Ammon's horn (tissue), 1 donor: ENCODE measurements around the gene DIMT1.
A peak's percentile ranks its signal among the peaks of the same experiment; 100 is the strongest.

Experiments
- DNase-seq: peaks from one replicate; pipeline ENCODE4 v3.0.0-alpha.2; 2016; ENCODE audit warnings: low spot score

Gene DIMT1

DNA sequence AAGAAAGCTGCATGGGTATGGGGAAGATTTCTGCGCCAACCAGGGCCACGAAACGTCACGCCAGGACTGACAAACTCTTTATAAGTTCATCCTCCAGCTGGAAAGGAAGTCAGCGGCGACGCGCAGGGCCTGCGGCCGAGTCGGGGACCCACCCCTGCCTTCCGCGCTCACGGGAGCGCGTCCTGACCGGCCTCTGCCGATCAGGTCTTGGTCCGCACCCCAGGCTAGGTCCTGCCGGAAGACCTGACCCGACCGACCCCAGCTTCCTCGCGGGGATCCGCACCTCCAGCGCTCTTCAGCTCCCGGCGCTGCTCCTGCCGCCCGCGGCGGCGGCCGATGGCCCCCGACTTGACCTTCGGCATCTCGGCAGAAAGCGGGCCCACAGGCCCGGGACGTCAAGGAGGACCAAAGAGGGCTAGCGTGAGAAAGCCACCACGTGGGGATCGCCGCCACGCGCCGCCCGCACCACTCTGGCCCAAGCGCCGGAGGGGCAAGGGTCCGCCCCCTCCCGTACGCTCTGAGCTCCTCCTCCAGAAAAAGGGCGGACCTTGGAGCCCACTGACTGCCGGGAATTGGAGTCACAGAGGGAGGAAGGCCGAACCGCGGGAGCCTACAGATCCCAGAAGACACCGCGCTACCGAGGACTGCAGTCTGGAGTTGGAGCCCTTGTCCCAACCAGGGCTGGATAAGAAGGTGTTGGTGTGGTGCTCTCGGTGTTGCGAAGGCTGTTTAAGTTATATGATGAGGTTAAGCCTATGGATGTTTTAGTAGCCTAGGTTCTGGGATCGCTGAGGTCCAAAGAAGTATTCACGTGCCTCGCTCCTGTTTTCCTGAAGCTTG lies at the start of gene DIMT1:
TSS of gene DIMT1 (minus strand) at position 495 of the 840 bp plus-strand sequence. CDS start at position 362, 133 bp downstream.
- DNase-seq, result peak; percentile 99

DNA sequence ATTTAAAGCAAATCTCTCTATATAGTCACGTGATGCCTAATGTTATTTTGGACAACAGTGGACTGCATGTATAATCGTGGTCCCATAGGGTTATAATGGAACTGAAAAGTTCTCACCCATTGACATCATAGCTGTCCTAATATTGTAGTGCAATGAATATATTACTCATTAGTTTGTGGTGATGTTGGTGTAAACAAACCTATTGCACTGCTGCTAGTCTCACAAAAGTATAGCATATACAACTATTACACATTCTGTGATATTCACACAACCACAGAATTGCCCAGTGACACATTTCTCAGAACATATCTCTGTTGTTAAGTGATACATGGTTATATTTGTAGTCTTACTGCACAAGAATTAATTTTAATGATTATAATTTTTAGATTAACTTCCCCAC lies 46.6 kb upstream of the DIMT1 start:
- no peak for DNase-seq

DNA sequence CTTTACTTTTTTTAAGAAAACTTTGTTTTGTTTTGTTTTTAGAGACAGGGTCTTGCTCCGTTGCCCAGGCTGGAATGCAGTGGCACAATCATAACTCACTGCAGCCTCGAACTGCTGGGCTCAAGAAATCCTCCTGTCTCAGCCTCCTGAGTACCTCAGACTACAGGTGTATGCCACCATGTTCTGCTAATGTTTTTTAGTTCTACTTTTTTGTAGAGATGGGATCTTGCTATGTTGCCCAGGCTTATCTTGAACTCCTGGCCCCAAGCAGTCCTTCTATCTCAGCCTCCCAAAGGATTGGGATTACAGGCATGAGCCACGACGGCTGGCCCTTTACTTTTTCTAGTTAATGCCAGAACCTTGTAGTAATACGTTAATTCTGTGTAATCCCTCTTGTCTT lies 44.8 kb upstream of the DIMT1 start:
- DNase-seq, result no peak

DNA sequence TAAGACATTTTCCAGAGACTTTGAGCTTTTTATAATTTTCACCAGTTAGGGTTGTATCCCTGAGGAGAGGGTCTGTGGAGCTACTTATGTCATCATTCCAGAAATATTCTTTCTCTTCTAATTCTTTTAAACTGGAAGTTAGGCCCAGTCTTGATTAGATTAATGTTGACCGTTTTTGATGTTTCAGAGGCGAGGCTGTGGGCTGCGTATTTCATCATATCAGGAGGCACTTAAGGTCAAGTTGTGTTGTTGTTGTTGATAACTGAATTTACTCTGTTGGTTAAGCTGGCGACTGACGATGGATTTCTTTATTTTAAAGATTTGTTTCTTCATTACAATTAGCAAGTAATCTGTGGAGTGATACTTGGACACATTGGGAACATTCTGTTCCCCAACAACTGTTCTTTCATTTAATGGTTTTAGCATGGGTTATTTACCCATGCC lies 28.9 kb upstream of the DIMT1 start:
- no peak for DNase-seq

DNA sequence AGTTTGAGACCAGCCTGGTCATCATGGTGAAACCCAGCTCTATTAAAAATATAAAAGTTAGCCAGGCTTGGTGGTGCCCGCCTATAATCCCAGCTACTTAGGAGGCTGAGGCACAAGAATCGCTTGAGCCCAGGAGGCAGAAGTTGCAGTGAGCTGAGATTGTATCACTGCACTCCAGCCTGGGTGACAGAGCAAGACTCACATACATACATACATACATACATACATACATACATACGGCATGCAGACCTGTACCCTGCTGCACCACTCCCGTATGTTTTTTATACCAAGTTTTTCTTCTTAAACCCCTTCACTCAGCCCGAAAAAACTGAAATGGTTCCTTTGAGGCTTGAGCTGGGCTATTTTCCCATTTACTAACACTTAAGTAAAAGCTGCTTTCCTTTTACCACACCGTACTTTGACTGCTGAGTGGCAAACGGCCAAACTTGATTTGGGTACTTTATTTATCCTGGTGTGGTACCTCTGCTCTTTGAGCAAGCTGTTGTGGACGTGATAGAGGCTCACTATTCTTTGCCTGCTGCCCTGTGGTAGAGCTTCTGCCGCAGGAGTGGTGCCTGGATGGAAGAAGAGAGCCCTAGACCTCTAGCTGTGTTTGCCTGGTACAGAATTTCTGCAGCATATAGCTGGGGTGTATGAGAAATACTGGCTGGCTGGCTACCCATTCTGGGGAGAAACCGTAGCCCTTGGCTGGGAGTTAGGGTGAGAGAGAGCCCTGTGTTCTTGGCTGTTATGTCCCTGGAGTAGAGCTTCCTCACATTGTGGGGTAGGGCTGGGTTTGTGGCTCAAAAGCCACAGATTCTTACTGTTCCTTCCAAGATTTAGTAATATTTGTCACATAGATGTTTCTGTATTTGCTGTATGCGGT lies 28.3 kb upstream of the DIMT1 start:
- DNase-seq, result no peak

DNA sequence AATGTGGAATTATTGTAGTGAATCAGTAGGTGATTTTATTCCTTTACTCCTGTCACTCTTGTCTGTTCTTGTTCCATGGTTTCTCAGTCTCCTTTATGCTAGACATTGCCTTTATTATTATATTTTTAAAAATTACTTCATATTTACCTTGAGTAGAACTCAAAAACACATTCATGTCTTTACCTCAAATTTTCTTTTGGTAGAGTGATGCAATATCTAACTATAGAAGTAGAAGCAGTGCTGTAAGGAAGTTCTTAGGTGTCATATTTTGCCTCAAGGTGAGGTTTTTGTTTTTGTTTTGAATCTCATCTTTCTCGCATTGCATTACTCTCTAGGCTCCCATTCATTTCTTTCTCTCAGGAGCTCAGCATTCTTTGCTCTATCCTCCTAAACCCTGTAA lies 21.1 kb upstream of the DIMT1 start:
- no peak for DNase-seq

DNA sequence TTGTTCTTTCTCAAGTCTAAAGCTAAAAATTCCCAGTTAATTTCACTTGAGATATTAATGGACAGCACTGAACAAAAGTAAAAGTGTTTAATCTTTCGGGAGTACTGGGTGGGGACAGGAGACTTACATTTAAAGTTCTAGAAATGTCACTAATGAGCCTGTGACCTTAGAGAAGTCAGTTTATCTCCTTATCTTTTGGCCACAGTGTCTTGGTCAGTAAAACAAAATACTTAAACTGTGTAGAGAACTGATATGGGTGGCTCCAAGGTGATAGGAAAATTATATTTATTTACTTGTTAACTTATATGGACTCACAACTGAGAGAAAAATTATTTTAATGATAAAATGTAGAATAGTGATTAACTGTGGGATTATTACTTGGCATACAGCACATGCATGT lies 17.7 kb upstream of the DIMT1 start:
- DNase-seq, result no peak

DNA sequence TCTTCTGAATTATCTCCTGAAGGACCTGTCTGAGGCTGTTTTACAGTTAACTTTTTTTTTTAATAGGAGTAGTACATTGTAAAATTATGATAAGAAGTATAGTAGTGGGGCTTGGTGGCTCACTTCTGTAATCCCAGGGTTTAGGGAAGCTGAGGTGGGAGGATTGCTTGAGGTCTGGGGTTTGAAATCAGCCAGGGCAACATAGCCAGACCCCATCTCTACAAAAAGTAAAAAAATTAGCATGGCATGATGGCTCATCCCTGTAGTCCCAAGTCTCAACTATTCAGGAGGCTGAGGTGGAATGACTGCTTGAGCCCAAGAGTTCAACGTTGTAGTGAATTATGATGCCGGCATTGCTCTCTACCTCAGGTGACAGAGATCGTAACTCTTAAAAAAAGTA lies 15.9 kb upstream of the DIMT1 start:
- DNase-seq, result no peak

DNA sequence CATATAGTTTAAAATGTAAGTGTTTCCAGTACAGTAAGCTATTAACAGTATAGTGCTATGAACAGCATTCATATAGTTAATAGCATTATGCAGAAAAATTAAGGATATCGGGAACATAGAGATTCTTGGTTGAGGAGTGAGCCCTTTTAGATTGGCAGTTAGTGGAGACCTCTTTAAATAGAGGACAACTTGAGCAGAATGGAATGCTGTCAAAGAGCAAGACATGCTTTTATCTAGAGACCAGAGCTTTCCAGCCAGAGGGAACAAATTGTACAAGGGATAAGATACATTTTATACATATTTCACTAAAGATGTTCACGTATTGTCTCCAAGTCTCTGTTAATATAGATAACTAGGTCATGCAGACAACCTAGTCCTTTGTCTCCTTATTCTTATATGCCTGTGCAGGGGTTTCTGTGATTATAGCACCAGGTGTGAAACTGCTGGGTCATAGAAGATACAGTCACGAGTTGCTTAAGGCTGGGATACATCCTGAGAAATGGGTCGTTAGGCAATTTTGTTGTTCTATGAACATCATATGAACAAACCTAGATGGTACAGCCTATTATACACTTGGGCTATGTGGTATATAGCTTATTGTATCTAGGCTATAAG lies 14.9 kb upstream of the DIMT1 start:
- no peak for DNase-seq

DNA sequence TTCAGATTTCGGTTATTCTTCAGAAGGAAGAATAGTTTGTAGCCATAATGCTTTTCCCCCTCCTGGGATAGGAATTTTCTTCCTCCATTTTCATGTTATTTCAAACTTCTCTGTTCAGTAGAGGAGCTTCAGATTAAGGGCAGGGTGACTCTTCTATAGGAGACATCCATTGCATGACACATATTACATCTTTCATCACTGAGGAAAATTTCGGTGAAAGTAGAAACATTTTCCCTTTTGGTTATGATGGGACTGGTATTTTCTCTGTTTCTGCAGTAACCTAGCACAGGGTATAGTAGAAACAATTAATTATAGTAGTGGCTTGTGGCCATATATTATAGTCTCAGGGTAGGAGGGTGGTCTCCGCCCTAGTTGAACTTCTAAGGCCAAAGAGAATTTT lies 10.0 kb upstream of the DIMT1 start:
- DNase-seq, result no peak

DNA sequence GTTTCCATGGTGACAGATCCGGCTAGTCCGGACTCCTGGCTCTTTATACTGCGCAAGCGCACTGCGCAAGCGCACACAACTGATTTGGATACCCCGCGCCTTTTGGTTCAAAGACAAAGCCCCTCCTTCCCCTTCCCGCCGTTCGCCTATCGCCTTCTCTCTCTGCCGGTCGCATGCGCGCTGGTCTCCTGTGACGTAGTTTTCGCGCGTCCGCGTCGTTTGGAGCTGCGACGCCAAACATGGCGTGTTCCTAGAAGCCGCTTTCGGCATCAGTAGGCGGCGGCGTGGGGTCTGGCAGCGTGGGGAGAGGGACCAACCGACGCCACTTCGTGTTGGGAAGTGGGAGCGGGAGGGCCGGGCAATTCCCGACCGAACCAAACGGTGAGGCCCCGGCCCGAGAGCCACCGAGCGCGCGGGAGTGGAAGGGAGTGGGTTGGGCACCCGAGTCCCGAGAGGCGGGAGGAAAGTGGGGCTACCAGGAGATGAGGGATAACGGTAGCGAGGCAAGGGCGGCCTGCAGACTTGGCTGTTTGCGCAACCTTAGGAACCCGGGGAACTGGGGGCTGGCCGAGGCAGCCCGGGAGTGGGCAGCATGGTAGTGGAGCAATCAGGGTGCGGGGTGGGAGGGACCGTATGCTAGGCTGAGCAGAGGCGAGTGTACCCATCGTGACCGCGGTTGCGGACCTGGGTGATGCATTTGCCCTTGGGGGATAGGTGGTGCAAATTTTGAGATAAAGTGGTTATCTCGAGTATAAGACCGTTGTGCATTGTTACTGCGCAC lies 9.0 kb upstream of the DIMT1 start, which contains the start of gene IPO11:
TSS of gene IPO11 (plus strand) at position 215 of the 781 bp plus-strand sequence. CDS start 24,517 bp downstream, outside the sequence.
- DNase-seq, result peak; percentile 99

DNA sequence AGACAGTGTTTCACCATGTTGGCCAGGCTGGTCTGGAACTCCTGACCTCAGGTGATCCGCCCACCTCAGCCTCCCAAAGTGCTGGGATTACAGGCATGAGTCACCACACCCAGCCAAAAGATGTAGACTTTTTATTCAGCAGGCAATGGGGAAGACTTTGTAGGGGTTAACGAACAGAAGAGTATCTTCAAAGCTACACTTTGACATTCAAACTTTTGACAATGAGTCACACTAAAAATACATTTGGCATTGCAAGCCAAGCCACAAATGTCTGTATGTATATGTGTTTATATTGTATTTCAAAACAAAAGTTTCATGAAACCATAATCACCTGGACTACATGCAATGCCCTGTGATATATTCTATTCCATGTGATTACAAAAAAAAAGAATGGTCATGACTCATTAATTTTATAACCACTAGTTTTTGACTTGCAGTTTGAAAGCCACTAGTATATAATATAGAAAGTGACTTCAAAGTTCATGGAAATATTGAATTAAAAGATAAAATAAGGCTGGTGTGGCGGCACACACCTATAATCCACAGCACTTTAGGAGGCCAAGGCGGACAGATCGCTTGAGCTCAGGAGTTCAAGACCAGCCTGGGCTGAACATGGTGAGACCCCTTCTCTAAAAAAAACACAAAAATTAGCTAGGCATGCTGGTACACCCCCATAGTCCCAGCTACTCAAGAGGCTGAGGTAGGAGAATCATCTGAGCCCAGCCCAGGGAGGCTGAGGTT lies 8.3 kb downstream of the DIMT1 start:
- no peak for DNase-seq

DNA sequence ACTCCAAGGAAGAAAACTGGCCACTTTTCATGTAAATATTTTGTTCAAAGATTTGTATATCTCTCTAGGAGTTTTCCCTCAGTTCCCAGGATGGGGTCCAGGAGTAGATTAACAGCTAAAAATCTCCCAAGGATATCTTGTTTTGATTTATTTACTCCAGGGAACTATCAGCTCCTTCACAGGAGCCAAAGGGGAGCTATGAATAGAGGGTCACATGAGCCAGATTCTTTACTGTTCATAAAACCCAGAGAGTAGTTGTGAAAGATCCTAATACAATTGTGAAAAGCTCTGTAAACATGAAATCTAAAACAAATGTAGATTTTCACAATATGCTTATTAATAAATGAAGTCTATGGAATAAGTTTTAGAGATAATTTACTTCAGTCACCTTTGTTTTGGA lies 16.9 kb downstream of the DIMT1 start:
- no peak for DNase-seq

DNA sequence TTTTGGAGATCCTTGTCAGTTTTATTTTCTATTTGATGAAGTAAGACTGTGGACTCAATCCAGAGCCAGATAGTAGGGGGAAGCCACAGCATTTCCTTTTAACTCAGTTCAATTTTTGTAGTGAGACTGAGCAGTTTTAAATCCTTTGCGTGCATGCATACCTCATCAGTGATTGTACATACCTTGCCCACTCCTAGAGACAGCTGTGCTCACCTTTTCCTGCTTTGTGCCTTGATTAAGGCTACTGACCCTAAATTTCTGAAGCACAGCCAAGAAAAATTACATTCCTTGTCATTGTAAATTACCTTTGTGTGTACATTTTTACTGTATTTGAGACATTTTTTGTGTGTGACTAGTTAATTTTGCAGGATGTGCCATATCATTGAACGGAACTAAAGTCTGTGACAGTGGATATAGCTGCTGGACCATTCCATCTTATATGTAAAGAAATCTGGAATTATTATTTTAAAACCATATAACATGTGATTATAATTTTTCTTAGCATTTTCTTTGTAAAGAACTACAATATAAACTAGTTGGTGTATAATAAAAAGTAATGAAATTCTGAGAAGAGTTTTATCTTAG lies 17.8 kb downstream of the DIMT1 start:
- DNase-seq, result no peak

DNA sequence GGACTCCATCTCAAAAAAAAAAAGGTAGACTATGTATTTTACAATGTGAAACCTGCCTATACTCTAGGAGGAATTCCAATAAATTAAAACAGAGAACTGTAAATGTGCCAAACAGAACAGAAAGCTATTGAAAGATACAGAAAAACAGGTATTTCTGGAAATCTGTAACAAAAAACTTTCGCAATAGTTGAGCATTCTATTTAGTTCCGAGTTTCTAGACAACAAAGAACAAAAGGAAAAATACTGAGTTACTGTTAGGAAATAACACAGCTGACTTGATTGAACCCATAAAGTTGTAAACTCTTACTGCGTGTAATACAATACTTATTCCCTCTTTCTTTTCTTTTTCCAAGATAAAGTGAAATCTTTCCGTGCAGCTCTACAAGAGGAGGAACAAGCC lies 18.6 kb downstream of the DIMT1 start:
- no peak for DNase-seq

DNA sequence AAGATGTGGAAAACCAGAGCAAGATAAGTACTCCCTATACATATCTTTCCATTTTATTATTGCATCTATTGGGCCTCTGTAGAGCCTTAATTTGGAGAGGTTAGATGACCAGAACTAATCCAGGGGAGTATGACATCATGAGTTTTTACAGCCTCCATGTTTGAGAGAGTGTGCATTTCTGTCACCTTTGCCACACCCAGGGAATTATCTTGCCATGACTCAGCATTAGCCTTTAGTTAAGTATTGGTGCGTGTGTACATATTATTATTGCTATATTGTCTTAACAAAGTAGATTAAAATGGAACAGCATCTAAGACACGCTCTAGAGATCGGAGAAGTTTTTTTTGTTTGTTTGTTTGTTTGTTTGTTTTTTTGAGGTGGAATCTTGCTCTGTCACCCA lies 27.6 kb downstream of the DIMT1 start:
- DNase-seq, result no peak

DNA sequence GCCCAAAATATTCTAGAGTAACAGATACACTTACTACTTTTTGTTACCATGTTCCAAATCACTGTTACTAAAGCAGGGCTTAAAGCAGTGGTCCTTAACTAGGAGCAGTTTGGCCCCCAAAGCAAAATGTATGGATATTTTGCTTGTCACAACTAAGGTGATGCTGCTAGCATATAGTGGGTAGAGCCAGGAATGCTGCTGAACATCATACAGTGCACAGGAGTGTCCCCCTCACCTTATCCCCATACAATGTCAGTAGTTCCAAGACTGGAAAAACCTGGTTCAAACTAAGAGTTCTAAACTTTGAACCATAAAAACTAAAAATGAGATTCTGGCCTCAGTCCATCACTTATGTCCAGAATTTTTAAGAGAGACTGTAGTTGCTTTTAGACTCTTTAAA lies 28.1 kb downstream of the DIMT1 start:
- DNase-seq, result no peak

DNA sequence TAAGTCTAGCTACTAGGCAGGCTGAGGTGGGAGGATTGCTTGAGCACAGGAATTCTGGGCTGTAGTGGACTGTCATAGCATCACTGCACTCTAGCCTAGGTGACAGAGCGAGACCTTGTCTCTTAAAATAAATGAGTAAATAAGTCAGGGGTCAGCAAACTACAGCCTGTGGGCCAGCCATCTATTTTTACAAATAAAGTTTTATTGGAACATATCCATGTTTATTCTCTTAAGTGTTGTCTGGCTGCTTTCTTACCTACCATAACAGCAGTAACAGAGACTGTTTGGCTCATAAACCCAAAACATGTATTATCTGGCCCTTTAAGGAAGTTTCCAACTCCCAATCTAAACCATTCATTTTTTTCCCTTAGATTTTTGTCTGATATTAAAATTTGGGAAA lies 29.6 kb downstream of the DIMT1 start:
- no peak for DNase-seq

DNA sequence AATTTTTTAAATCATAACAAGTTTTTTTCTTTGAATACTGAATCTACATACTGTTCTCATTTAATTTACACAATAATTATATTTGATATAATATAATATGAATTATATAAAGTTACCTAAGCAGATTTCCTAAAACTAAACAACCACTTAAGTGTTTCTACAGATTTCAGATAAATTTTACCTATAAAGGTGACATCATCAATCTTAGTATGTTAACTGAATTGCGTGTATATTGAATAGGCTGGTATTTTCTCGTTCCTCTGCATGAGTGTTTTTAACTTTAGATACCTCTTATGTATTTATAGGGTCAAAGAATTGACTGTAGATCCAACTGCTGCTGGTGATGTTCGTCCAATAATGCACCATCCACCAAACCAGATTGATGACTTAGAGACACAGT lies 30.3 kb downstream of the DIMT1 start:
- DNase-seq, result no peak

DNA sequence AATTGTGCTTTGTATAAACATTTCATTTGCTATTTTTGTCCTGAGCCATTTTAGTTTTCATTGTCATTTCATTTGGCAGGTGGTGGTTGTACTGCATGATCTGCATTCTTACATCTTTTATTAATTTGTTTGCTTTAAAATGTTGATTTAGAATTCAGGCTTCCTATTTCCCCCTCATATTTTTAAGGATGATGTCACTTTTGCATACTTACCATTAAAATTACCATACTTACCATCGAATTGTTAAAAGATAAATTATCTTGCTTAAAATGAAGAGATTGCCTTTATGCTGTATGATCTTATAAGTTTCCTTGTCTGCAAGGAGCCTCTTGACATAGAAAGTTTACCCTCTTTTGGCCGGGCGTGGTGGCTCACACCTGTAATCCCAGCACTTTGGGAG lies 31.1 kb downstream of the DIMT1 start:
- DNase-seq, result no peak

DNA sequence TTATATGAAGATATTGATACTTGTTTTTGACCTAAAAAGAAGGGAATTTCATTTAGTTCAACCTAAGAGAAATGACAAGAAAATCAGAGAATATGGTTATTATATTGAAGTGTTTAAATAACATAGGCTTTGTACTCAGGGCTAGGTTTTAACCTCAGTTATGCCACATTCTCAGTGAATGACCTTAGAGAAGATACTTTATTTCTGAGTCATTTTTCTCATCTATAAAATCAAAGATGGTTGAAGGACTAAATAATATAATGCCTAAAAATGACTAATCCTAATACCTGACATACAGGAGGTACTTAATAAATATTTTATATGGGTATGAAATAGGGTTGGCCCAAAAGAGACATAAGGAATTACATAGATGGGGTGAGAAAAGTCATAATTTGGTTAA lies 32.3 kb downstream of the DIMT1 start:
- DNase-seq, result no peak
